Fibroblast of lung (primary cell): ENCODE results near the gene MOCS3.

Experiments
- EZH2 ChIP-seq: IDR thresholded peaks from 2 replicates; pipeline ENCODE4 v1.5.1; 2012; ENCODE audit warnings: low read length, control low read depth, mild to moderate bottlenecking; ENCODE audit errors: missing control alignments
- TF ChIP-seq, protein P1 (sequence below), 2 donors: IDR thresholded peaks in 1 of 2; conservative IDR thresholded peaks in 1 of 2; 1 replicate in 1 of 2; 2 replicates in 1 of 2; pipeline ENCODE4 v1.5.1; 2011 to 2012; ENCODE audit warnings: low read length in 2 of 2, control low read depth in 1 of 2, inconsistent platforms in 1 of 2, low read depth in 1 of 2, mild to moderate bottlenecking in 1 of 2

DNA sequence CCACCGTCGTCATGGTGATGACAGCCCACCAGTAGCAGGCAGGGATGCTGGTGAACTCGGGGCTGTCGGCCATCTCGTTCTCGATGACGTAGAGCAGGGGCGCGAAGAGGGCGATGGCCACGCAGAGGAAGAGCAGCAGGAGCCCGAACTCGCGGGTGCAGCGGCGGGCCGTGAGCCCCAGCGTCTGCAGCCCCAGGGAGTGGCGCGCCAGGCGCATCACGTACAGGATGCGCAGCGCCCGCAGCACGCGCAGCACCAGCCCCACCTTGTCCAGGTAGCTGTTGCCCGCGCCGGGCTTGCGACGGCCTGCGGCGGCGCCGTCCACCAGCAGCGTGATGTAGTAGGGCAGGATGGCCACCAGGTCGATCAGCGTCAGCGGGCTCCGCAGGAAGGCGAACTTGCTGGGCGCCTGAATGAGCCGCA, 45.7 kb downstream of the MOCS3 start:
- TF ChIP-seq, protein P1, sequence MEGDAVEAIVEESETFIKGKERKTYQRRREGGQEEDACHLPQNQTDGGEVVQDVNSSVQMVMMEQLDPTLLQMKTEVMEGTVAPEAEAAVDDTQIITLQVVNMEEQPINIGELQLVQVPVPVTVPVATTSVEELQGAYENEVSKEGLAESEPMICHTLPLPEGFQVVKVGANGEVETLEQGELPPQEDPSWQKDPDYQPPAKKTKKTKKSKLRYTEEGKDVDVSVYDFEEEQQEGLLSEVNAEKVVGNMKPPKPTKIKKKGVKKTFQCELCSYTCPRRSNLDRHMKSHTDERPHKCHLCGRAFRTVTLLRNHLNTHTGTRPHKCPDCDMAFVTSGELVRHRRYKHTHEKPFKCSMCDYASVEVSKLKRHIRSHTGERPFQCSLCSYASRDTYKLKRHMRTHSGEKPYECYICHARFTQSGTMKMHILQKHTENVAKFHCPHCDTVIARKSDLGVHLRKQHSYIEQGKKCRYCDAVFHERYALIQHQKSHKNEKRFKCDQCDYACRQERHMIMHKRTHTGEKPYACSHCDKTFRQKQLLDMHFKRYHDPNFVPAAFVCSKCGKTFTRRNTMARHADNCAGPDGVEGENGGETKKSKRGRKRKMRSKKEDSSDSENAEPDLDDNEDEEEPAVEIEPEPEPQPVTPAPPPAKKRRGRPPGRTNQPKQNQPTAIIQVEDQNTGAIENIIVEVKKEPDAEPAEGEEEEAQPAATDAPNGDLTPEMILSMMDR (conservative IDR thresholded peaks at IDR 0.05 in 1 of 2, IDR thresholded peaks at IDR 0.05 in 1 of 2; ENCODE audit: low read depth in 1 of 2, low read length in 2 of 2): no peak
- no peak for TF ChIP-seq EZH2
